ENCODE results near the gene KLF17. TPM values are rescaled to one million over a fixed set of nuclear protein-coding genes. Genes with fewer than 3 reads are reported as not detected.

Gene KLF17
- total RNA-seq, 2 donors from 2014 or later = not detected

GRCh38 chr1:44108971-44109370, 9.7 kb upstream of the KLF17 start:
- Histone ChIP-seq H3K4me1 (no peaks in the 10 kb centered on the region), H3K9me3 (no peaks in the 10 kb centered on the region), H3K27ac (no peak overlapping the region), H3K4me3 (no peak overlapping the region), H3K36me3 (no peaks in the 10 kb centered on the region), H3K9ac (ENCODE audit: low read depth in 2 of 2, low read length in 2 of 2) (no peak overlapping the region), H3K27me3 (no peaks in the 10 kb centered on the region)
- DNase-seq = no peak
- intact Hi-C loops (cut with DNase I) = no loop called here
- TF ChIP-seq CTCF (IDR thresholded peaks at IDR 0.05) = no peak

- intact Hi-C loops (cut with DNase I) = no loop called here
- TF ChIP-seq CTCF (IDR thresholded peaks at IDR 0.05) = no peak
Measured at GRCh38 chr1:44110916-44111315, 7.7 kb upstream of the KLF17 start.

GRCh38 chr1:44111861-44112260, 6.8 kb upstream of the KLF17 start:
- no peak overlapping the region for H3K27ac ChIP-seq
- no peak overlapping the region for H3K4me3 ChIP-seq
- no peak overlapping the region for H3K9ac ChIP-seq (ENCODE audit: low read depth in 2 of 2, low read length in 2 of 2)
- intact Hi-C loops (cut with DNase I) = no loop called here
- H3K9me3 ChIP-seq = no peaks in the 10 kb centered on the region
- no peaks in the 10 kb centered on the region for H3K4me1 ChIP-seq
- TF ChIP-seq CTCF (IDR thresholded peaks at IDR 0.05) = no peak
- H3K36me3 ChIP-seq = no peaks in the 10 kb centered on the region
- no peak for DNase-seq
- no peaks in the 10 kb centered on the region for H3K27me3 ChIP-seq

More at GRCh38 chr1:44110916-44111315, 7.7 kb upstream of the KLF17 start:
- H3K9ac ChIP-seq (ENCODE audit: low read depth in 2 of 2, low read length in 2 of 2) = no peak overlapping the region
- H3K27me3 ChIP-seq = no peaks in the 10 kb centered on the region
- DNase-seq = no peak
- no peaks in the 10 kb centered on the region for H3K4me1 ChIP-seq
- H3K4me3 ChIP-seq = no peak overlapping the region
- H3K27ac ChIP-seq = no peak overlapping the region
- no peaks in the 10 kb centered on the region for H3K36me3 ChIP-seq
- H3K9me3 ChIP-seq = no peaks in the 10 kb centered on the region

- Histone ChIP-seq H3K4me3 (no peak overlapping the region), H3K36me3 (no peaks in the 10 kb centered on the region), H3K9me3 (no peaks in the 10 kb centered on the region), H3K9ac (ENCODE audit: low read depth in 2 of 2, low read length in 2 of 2) (no peak overlapping the region), H3K4me1 (no peaks in the 10 kb centered on the region), H3K27me3 (no peaks in the 10 kb centered on the region), H3K27ac (no peak overlapping the region)
- TF ChIP-seq CTCF (IDR thresholded peaks at IDR 0.05) = no peak
- intact Hi-C loops (cut with DNase I) = no loop called here
- DNase-seq = no peak
Measured at GRCh38 chr1:44112486-44112885, 6.1 kb upstream of the KLF17 start.

GRCh38 chr1:44113095-44113609, 5.5 kb upstream of the KLF17 start:
- Histone ChIP-seq H3K9ac (ENCODE audit: low read depth in 2 of 2, low read length in 2 of 2) (no peak overlapping the region), H3K9me3 (no peaks in the 10 kb centered on the region), H3K4me3 (no peak overlapping the region), H3K4me1 (no peaks in the 10 kb centered on the region), H3K27ac (no peak overlapping the region), H3K36me3 (no peaks in the 10 kb centered on the region), H3K27me3 (no peaks in the 10 kb centered on the region)
- no peak for TF ChIP-seq CTCF (IDR thresholded peaks at IDR 0.05)
- no peak for DNase-seq
- intact Hi-C loops (cut with DNase I) = no loop called here
